Dermis blood vessel endothelial cell (primary cell): ENCODE data around the gene LTBP2. TPM values are rescaled to one million over a fixed set of nuclear protein-coding genes. Genes with fewer than 3 reads are reported as not detected.

Experiments
- DNase-seq: peaks from one replicate; pipeline ENCODE4 v3.0.0; 2010
- total RNA-seq: library from RNA; depleted of rRNA; stranded (reverse); fragments of >200 nt; gene quantifications from 2 replicates; pipeline ENCODE4 v1.2.3, GENCODE V29; 2014

Gene LTBP2
- total RNA-seq, 1 donor from 2014 or later, result 90.5 TPM

DNA sequence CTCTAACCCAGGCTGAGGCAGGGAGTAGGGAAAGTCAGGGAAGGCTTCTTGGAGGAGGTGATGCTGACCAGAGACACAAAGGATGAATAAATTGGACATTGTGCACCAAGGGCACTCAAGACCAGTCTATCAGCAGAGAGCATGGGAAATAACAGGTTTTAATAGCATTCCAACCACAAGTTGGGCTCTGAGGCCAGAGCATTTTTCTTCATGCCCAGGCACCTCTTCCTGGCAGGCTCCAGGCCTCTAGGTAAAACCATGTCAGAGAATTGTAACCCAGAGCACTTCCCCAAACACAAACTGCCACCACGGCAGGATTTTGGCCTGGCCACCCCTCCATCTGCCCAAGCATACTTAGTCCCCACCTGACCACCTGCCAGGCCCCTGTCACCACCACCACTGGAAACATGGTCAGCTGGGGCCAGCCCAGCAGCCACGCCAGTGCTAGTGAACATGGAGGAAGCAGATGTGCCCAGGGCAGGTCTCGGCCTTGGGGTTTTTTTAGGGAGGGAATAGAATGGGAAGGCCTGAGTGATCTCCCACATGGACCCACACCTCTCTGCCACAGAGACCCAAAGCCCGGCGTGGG lies 22.7 kb downstream of the LTBP2 start:
- no peak for DNase-seq

DNA sequence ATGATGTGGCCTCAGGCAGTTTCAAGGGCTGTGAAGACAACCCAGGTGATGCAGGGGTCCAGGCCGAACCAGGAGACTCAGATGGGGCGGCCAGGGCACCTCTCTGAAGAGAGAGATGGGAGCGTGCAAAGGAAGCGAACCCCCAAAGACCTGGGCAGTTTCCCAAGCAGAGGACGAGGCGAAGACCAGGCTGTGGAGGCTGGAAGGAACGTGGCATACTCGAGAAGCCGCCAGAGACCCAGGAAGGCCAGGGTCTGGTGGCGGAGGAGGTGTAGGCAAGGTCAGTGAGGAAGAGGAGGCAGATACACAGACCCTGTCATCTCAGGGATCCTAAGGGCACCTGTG lies 24.7 kb downstream of the LTBP2 start:
- DNase-seq, result no peak

DNA sequence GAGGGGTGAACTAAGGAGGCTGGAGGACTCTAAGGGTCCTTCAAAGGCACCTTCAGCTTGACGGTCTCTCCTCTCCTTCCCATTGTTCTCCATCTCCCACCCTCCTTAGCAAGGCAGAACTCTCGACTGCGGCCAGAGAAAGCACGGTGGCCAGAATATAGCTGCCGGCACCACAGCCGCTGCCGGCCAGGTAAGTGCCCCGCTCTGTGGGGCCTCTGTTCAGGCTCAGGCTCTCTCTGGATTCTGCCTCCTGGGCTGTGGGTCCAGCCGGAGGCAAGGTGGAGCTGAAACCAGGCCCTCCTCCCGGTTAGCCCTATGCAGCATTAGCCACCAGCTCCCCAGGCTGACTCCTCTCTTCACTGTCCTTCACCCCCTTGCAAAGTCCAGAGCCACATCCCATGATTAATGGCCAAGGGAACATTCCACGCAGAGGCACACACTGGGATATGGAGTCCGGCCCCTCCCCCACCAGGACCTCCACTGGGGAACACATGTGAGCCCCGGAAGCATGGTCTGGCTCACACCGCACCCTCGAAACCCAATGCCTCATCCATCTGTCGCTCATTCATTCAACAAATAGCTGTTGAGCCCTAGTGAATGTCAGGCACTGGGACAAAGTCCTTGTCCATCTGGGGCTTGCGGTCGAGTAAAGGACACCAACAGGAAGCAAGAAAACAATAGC lies 25.2 kb downstream of the LTBP2 start:
- no peak for DNase-seq

- no peak for DNase-seq
Observed at GRCh38 chr14:74585406-74586335, 26.4 kb downstream of the LTBP2 start.

DNA sequence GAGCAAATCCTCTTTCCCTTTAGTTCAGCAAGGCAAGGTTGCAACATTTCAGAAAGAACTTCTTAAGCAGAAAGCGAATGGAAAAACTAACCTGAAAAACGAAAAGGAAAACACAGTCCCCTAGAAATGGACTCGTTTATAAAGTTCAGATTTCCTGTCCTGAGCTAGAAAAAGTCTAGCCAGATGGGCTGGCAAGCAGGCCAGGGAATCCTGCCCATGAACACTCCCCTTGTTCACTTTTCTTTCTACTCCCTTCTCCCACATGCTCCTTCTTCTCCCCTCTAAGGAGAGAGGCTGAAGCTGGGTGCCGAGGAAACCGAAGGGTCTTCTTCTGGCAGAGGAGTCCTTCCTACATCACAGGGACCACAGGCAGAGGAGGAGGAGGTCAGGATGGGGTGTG lies 27.1 kb downstream of the LTBP2 start:
- no peak for DNase-seq

DNA sequence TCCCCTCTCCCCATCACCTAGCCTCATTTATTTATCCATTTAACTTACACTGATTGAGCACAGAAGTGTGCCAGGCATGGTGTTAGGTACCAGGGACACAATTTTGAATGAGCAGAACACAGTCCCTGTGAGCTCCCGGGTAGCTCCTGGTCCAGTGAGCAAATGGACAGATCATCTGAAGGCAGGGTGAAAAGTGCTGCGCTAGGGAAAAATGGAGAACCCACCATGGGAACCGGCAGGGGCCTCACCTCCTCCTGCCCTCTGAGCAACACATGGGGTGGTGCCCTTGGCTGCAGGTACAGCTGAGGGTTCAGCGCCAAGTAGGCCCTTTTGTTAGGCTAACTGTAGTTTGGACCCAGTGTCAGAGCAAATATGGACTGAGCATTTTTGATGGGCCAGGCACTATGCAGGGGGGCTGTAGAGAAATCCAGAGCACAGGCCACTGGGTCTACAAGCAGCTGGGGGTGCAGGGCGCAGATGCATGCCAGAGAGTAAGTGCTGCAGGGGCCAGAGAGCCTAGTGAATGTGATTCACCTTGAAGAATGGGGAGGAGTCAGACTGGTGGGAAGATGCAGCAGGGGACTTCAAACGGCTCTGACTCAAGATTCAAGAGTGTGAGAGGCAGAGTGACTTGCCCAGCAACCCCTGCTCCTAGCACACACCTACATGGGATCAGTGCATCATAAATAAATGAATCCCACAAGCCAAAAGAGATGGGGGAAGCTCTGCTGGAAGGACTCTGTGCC lies 28.2 kb downstream of the LTBP2 start:
- no peak for DNase-seq

DNA sequence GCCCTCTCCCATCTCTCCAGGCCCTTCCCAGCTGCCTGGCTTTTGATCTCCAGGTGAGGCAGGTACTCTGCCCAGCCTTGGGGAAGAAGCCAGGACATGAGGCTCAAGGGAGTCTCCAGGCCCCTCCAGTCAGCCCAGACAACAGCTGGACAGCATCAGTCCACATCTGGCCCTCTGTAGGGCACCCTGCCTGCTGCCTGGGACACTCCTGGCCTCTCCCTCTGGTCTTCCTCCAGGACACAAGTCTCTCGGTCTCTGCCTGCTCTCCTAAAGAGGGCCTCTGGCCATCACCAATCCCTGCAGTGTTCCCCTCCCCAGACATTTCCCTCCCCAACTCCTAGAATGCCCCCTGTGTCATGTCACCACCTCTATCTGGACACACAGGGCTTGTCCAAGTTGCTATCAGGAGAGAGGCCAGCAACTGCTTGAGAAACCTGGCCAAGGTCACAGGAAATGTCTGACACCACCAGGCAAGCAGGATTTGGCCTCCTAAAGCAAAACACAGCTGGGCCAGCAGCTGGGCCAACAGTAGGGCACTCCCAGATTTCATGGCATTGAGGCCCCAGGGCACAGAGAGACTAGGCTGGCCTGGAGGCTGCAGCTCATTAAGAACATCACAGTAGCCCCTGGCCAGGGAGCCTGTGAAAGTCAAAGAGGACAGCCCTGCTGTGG lies 29.0 kb downstream of the LTBP2 start:
- DNase-seq, result peak; percentile 74

GRCh38 chr14:74580275-74580672 lies 31.8 kb downstream of the LTBP2 start:
- DNase-seq, result no peak

DNA sequence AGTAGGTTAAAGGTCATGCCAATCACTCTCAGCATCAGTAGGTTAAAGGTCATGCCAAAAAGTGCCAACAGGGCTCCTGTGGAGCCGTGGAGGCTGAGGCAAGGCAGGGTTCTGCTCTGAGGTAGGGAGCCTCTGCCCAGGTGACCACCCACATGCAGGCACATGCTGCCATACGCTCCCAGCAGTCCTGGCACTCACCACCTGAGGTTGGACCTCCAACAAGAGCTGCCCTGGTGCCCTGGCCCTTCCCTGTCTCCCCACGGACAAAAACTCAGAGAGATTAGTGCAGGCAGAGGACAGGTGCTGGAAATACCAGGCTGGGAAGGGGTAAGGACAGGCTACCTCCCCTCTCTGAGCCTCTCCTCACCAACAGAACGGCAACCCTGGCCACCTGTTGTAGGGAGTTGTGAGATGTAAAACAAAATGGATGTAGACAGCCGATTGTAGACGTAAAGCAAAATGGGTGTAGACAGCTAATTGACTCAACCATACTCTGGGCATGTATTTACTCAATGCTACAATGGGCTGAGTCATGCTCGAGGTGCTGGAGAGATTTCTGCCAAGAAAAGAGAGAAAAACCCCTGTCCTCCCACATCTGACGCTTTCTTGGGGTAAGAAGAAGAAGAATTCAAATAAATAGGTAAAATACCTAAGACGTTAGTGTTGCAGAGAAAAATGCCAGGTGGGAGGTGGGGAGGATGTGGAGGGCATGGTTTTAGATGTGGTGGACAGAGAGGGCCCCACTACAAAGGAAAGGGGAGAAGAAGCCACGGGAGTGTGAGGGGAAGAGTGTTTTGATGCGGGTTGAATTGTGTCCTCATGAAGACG lies 32.4 kb downstream of the LTBP2 start:
- peak; percentile 85 for DNase-seq

DNA sequence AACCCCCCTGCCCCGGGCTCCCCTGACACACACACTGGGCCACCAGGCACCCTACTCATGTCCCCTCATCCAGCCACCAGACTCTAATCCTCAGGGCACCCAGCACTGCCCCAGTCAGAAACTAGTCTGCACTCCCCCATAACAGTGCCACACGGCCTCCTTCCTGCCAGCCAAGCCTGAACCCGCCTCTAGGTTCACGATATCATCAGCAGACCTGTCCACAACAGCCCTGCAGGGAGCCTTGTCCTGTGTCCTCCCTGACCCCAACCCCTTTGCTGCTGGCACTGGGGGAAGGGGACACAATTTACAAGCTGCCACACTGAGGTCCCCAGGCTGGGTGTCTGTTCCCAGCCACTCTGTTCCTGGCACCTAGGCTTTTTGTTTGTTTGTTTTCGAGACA lies 33.6 kb downstream of the LTBP2 start:
- no peak for DNase-seq

- DNase-seq, result no peak
Observed at GRCh38 chr14:74577948-74578275, 34.1 kb downstream of the LTBP2 start.

- DNase-seq, result no peak
Observed at GRCh38 chr14:74577247-74577947, 34.6 kb downstream of the LTBP2 start.

GRCh38 chr14:74575936-74576335 lies 36.1 kb downstream of the LTBP2 start:
- DNase-seq, result no peak

DNA sequence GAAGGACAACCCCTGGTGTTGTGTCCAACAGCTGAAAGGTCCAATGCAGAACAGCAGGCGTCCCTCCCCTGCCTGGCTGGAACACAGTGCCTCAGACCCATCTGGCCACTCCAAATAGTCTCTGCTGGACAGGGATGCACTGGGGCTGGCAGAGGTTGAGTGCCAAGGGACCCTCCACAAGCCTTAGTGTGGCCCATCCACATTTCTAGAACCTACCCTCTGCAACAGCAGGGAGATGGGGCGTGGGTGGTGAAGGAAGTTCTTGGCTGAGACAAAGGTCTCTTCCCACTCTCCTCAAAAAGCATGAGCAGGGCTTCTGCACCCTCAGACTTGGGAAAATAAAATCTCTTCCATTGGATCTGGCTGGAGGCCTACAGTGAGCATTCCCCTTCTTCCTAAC lies 36.5 kb downstream of the LTBP2 start:
- DNase-seq, result no peak

DNA sequence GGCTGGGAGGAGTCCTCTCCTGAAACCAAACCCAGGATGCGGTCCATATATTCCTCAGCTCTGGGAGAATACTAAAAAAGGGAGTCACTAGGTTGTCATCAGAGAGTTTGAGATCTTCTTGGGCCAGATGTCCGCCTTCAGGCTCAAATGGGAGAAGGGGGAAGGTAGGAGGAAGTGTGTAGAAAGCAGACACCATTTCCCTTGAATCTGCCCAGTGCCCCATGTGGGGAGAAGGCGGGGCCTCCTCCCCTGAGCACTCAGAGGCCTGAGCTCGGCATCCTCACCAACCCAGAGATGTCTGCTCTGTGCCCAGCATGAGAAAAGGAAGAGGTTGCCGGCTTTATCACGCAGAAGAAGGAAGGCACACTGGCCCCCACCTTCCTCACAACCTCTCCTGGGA lies 37.3 kb downstream of the LTBP2 start:
- DNase-seq, result peak; percentile 21

DNA sequence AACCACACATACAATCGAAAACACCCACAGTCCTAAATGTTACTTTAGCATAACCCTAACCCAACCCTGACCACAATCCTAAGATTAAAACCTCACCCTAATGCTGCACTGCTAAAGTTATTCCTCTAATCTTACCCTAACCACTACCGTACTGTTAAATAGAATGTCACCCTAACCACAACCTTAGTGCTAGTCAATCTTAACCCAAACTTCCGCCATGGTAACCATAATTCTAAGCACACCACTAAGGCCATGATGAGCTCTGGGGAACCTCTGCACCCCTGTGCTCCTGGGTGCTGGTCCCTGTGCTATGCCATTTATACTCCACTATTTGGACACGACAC lies 38.0 kb downstream of the LTBP2 start:
- DNase-seq, result no peak

DNA sequence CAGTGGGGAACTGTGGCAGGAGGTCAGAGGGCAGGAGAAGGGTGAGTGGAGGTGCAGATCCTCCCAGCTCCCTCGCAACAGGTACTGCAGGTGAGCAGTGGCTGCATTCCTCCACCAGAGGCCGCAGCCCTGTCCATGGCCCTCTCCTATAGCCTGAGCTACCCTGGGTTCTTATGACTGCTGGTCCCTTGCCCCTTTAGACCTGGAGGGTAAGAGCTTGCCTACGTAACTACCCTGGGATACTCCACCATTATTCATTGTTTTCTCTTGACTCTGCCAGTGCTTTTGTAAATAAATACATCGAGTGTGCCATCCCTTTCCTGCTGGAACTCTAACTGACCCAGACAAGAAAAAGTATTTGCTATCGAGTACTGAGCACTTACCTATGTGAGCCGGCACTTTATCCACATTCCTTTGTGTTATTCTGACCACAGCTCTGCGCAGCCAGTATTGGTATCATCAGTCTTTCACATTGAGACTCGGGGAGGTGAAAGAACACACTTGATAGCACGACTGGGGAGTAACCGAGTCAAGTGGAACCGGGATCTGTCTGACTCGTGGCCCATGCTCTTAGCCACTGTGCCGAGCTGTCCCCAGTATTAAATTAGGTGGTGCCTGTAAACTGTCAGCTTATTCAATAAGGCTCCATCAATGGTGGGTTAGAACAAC lies 38.5 kb downstream of the LTBP2 start:
- DNase-seq, result no peak

- DNase-seq, result no peak
Observed at GRCh38 chr14:74572726-74573301, 39.2 kb downstream of the LTBP2 start.

DNA sequence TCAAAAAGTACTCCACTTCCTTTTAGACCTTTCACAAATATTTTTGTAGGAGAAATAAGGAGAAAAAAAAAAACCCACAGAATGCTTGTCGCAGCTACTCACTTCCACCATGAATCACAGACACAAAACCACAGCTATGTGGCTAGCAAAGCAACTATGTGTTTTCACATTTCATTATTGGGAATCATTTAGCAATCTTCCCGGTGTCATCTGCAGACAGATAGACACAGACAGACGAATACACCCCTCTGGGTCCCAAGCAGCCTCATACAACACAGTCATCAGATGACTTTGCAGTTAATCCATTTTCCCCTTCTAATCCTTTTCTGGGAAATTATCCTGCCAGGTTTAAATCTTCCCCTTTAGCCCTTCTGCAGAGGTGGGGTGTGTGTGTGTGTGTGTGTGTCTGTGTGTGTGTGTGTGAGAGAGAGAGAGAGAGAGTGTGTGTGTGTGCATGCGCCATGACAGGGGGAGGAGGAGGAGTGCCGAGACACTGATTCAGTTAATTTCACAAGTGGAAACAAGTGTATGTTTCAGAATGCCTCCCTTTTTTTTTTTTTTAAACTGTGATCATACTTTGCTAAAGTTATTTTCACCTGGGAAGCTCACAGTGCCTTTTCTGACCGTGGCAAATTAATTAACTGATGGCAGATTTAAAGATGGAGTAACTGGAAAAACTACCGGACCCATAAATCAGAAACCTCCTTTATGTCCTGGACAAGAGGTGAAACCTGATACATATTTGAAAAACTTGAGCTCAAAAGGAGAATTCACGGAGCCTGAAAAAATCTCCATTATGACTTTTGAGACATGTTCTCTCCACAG lies 39.9 kb downstream of the LTBP2 start:
- DNase-seq, result peak; percentile 77
